GM10266 (cell line): Measurements from ENCODE around the gene SLIT1.

ENCODE experiments used
- DNase-seq: peaks from one replicate; pipeline ENCODE4 v3.0.0; 2012; ENCODE audit errors: extremely low spot score
- CTCF ChIP-seq: IDR thresholded peaks from 2 replicates; pipeline ENCODE4 v1.5.1; 2012; ENCODE audit warnings: mild to moderate bottlenecking, low read depth; ENCODE audit not compliant: control insufficient read depth, insufficient read depth; ENCODE audit errors: missing control alignments

Gene SLIT1

GRCh38 chr10:97078938-97079445 is 106.8 kb downstream of the SLIT1 start:
- DNase-seq: no peak
- no peak for TF ChIP-seq CTCF

GRCh38 chr10:97078261-97078937 is 107.4 kb downstream of the SLIT1 start:
- no peak for TF ChIP-seq CTCF
- DNase-seq: no peak

DNA sequence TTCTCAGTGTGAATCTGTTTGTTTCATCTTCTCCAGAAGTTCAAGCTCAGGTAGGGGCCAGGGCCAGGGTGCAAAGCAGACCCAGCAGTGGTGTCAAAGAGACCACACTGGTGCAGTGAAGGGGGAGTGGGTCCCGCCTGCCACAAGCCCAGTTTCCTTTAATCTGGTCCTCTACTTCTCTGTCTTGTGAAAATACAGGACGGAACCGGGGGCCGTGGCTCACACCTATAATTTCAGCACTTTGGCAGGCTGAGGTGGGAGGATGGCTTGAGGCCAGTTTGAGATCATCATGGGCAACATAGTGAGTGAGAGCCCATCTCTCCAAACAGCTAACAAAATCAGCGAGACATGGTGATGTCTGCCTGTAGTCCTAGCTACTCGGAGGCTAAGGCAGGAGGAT is 109.0 kb downstream of the SLIT1 start:
- TF ChIP-seq CTCF: no peak
- no peak for DNase-seq

DNA sequence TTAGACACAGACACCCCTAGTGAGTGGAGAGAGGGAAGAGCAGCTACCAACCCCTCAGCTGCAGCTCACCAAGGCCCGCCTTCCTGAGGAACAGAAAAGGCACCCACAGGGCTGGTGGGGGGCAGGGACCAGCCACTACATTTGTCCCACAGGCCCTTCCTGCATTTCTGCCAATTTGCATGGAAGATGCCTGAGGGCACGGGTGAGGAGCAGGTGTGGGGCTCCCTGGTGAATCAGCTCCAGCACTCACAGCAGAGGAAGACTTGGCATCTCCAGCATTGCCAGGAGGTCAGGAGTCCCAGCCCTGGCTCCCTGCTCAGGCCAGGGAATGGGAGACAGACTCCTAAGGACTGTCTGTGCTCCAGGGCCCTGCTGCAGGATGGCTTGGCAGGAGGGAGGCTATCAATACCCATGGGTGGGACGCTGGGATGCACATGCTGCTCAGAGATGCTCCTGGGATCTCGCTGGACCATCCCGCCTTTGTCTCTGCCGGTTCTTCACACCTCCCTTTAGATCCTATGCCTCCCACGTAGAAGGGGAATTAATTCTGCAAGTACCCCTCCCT is 109.7 kb downstream of the SLIT1 start:
- no peak for DNase-seq
- no peak for TF ChIP-seq CTCF

- no peak for TF ChIP-seq CTCF
These were observed 110.3 kb downstream of the SLIT1 start for GRCh38 chr10:97075421-97075820.

GRCh38 chr10:97074256-97075145 is 111.3 kb downstream of the SLIT1 start:
- no peak for TF ChIP-seq CTCF
- DNase-seq: no peak

More at GRCh38 chr10:97075421-97075820, 110.3 kb downstream of the SLIT1 start:
- DNase-seq: no peak
